ENCODE results near the gene PGS1. TPM values are rescaled to one million over a fixed set of nuclear protein-coding genes. Genes with fewer than 3 reads are reported as not detected.

The PGS1 gene
- total RNA-seq, 1 experiment from 2014 or later: 47.3 TPM

DNA sequence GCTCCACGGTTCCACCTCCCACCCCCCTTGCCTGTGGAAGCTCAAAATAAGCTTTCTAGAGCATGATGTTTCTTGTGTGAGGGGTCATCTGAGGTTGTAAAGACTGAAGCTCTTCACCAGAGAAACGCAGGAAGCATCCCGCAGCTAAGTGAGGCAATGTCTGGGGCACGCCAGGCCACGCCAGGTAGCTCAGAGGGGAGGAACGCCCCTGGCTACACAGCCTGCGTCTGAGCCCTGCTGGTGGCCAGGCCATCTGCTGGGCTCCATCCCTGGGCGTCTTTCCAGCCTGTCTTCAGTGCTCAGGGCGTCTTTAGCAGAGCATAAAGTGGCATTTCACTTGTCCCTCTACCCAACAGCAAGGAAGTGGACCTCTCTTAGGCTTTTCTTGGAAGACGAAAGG lies 33.8 kb upstream of the PGS1 start:
- Histone ChIP-seq H3K36me3 (no peaks in the 10 kb centered on the region), H3K4me3 (no peak overlapping the region), H3K27me3 (no peaks in the 10 kb centered on the region), H3K9me3 (no peaks in the 10 kb centered on the region)
- no peak for DNase-seq

- no peaks in the 10 kb centered on the region for H3K9me3 ChIP-seq
- no peak for DNase-seq
- no peak overlapping the region for H3K4me3 ChIP-seq
Measured at GRCh38 chr17:78345172-78345571, 33.3 kb upstream of the PGS1 start.

DNA sequence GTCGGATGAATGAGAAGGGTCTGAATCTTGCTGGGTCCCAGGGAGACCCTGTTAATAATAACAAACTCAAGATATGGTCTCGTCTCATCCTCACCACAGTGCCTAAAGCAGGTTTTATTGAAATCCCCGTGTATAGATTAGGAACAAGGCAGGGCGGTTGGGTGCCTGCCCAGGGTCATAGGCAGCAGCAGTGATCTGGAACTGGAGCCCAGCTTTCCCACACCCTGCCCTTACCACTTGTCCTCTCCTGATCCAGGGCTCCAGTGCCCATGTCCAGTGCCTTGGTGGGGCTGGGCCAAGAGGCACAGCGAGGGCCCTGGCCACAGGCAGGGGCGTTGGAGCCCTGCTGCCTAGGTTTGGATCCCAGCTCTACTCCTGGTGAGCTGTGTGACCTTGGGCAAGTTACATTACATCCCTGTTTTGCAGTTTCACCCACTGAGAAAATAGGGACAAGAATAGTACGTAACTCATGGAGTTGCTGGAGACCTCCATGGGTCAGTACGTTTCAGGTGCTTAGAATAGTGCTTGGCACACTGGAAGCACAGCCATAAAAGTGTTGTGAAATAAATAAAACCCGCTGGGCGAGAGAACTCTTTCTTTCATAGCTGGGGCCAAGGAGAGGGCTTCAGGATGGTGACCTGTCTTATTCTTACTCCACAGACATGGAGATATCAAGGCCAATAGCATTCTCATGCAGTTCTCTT lies 32.5 kb upstream of the PGS1 start:
- DNase-seq: no peak
- Histone ChIP-seq H3K4me3 (no peak overlapping the region), H3K36me3 (no peaks in the 10 kb centered on the region), H3K9me3 (no peaks in the 10 kb centered on the region), H3K27me3 (no peaks in the 10 kb centered on the region)

More at GRCh38 chr17:78345172-78345571, 33.3 kb upstream of the PGS1 start:
- Histone ChIP-seq H3K27me3 (no peaks in the 10 kb centered on the region), H3K36me3 (no peaks in the 10 kb centered on the region)

- Histone ChIP-seq H3K36me3 (no peaks in the 10 kb centered on the region), H3K4me3 (no peak overlapping the region), H3K9me3 (no peaks in the 10 kb centered on the region), H3K27me3 (no peaks in the 10 kb centered on the region)
- DNase-seq: peak; percentile 65
Measured at GRCh38 chr17:78346605-78347250, 31.7 kb upstream of the PGS1 start.

GRCh38 chr17:78347453-78347852 lies 31.0 kb upstream of the PGS1 start:
- Histone ChIP-seq H3K4me3 (no peak overlapping the region), H3K27me3 (no peaks in the 10 kb centered on the region), H3K9me3 (no peaks in the 10 kb centered on the region), H3K36me3 (no peaks in the 10 kb centered on the region)
- no peak for DNase-seq

DNA sequence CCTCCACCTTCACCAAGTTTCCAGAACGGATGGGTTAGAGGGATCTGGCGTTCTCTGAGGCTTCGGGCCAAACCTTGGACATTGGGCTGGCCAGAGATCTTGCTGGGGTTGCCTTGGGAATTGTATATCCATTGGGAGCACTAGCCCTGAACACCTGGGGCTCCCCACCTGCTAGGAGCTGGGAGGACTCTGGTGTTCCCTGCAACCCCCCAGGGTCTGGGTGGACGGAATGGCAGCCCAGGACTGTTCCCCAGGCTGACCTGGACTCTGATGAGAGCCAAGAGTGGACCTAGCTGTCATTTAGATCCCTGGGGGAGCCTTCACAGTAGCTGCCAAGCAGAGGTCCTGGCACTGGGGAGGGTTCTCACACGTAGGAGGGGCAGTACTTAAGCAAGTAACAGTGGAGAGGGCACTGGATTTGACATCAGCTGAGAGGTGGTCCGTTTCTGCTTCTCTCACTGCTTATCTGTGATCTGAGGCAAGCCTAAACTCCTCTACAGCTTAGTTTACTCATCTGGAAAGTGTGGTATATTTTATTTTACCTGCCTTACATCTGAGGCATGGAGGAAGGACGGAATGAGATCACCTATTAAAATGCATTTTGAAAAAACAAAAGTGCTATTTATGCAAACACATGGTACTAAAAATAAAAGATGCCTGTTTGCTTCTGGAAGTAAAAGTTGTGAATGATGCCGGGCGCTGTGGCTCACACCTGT lies 30.2 kb upstream of the PGS1 start:
- no peak for DNase-seq

DNA sequence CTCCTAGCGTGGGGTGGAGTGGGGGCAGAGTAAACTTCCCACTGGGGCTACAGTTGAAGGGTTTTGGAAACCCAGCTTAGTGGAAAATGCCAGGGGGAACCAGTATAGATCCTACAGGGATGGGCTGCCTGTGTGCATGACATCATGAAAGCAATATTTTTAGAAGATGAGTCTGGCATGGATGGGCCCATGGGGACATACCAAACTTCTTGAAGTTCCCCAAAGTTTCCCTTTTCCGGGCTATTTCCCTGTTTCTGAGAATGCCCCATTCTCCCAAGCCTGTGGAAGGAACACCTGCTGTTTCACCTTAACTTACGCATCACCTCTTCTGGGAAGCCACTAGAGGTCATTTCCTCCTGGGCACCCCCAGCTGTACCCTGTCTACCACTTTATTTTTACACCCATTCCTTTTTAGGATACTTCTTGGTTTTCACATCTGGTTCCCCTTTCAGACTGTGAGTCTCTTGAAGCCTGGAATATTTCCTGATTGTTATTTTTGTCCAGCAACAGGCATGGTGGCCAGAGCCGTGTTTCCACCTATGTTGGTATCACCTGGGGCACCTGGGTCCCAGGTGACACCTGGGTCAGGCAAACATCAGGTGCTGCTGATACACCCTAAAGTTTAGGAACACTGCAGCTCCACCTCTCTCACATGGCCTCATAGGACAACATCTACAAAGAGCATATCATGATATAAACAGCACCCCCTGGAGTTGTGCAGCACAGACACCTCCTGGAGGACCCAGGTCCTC lies 28.4 kb upstream of the PGS1 start:
- no peaks in the 10 kb centered on the region for H3K9me3 ChIP-seq
- no peak overlapping the region for H3K4me3 ChIP-seq
- H3K27me3 ChIP-seq: no peaks in the 10 kb centered on the region
- no peak for DNase-seq
- H3K36me3 ChIP-seq: peaks cover 9% of the 10 kb centered on the region

More for the DNA sequence above, 30.2 kb upstream of the PGS1 start:
- Histone ChIP-seq H3K9me3 (no peaks in the 10 kb centered on the region), H3K36me3 (no peaks in the 10 kb centered on the region), H3K27me3 (no peaks in the 10 kb centered on the region), H3K4me3 (no peak overlapping the region)

DNA sequence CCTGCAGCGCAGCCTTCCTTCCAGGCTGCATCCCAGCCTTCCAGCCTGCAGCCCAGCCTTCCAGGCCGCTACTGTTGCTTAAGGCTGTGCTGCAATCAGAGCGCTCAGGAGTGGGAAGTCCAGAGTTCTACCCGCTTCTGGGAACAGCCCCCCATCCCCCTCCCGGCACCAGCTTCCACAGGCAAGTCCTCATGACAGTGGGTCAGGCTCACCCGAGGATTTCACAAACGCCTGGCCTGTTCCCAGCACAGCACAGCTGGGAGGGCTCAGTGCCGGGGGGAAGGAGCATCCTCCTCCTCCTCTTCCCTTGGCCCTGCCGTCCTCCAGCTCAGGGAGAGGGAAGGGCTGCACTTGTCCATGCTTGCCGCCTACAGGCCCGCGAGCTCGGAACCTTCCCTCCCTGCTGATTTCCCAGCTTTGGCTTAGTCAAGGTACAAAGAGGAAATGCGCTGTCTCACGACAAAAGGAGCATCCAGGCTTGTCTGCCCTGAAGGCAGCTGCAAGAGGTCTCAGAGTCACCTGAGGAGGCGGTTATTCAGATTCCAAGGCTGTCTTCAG lies 26.9 kb upstream of the PGS1 start:
- H3K4me3 ChIP-seq: no peak overlapping the region
- no peaks in the 10 kb centered on the region for H3K27me3 ChIP-seq
- peaks cover 23% of the 10 kb centered on the region for H3K36me3 ChIP-seq
- no peaks in the 10 kb centered on the region for H3K9me3 ChIP-seq
- DNase-seq: peak; percentile 63

DNA sequence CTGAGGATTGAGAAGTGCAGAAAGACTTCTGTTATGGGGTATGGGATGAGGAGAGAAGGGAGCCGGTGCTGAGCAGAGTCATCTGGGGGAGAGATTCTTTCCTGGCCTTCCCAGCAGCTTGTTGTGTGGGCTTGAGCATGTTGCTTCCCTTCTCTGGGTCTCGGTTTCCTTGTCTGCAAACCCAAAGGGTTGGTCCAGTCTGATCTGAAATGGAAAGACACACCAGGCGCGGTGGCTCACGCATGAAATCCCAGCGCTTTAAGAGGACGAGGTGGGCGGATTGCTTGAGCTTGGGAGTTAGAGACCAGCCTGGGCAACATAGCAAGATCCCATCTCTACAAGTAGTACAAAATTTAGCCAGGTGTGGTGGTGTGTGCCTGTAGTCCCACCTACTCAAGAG lies 24.6 kb upstream of the PGS1 start:
- Histone ChIP-seq H3K9me3 (no peaks in the 10 kb centered on the region), H3K4me3 (no peak overlapping the region; the same call in 1 of the 2 replicates), H3K27me3 (no peaks in the 10 kb centered on the region), H3K36me3 (peaks cover 45% of the 10 kb centered on the region)
- DNase-seq: no peak

- no peak for DNase-seq
- H3K36me3 ChIP-seq: peaks cover 50% of the 10 kb centered on the region
- H3K4me3 ChIP-seq: no peak overlapping the region
- no peaks in the 10 kb centered on the region for H3K27me3 ChIP-seq
- no peaks in the 10 kb centered on the region for H3K9me3 ChIP-seq
Measured at GRCh38 chr17:78355045-78355641, 23.3 kb upstream of the PGS1 start.

- peaks cover 50% of the 10 kb centered on the region for H3K36me3 ChIP-seq
- no peak for DNase-seq
- no peaks in the 10 kb centered on the region for H3K9me3 ChIP-seq
- H3K4me3 ChIP-seq: no peak overlapping the region
- no peaks in the 10 kb centered on the region for H3K27me3 ChIP-seq
Measured at GRCh38 chr17:78355701-78356100, 22.7 kb upstream of the PGS1 start.

- Histone ChIP-seq H3K4me3 (no peak overlapping the region), H3K36me3 (peaks cover 50% of the 10 kb centered on the region), H3K27me3 (no peaks in the 10 kb centered on the region), H3K9me3 (no peaks in the 10 kb centered on the region)
- no peak for DNase-seq
Measured at GRCh38 chr17:78356101-78356713, 22.2 kb upstream of the PGS1 start.

DNA sequence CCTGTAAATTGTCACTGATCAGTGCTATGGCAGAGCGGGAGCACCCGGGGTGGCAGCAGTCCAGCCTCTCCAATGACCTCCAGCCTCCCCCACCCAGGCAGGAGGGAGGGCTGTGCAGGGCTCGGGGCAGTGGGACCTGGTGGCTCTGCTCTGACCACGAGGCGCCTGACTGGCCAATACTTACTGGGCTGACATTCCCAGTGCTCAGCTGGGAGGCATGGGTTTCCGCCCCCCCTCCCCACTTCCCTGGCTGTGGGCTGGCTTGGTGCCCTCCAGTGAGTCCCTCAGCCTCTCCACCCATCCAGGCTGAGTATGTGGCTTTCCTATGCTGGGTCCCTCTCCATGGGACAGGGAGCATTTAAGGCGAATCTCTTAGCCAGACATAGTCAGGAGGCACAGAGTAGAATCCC lies 21.3 kb upstream of the PGS1 start:
- Histone ChIP-seq H3K27me3 (no peaks in the 10 kb centered on the region), H3K9me3 (no peaks in the 10 kb centered on the region), H3K36me3 (peaks cover 50% of the 10 kb centered on the region), H3K4me3 (peak overlapping the region; percentile 99)
- peak; percentile 83 for DNase-seq

- Histone ChIP-seq H3K4me3 (peak overlapping the region; percentile 99), H3K27me3 (no peaks in the 10 kb centered on the region), H3K36me3 (peaks cover 50% of the 10 kb centered on the region), H3K9me3 (no peaks in the 10 kb centered on the region)
- no peak for DNase-seq
Measured at GRCh38 chr17:78357672-78358537, 20.5 kb upstream of the PGS1 start.
